HL-60 (cell line): ENCODE data around the gene AGTRAP.

Experiments used
- DNase-seq, 2 experiments: peaks; one replicate each; pipeline ENCODE4 v3.0.0-alpha.2; 2010 to 2020; ENCODE audit warnings: low read depth in 1 of 2, low spot score in 1 of 2
- H3K27ac ChIP-seq: fragments of 250-450 bp; sonication (Bioruptor Pico); replicated peaks from 2 replicates; pipeline ENCODE4 v1.5.1; 2020; ENCODE audit warnings: mild to moderate bottlenecking, moderate library complexity
- H3K27me3 ChIP-seq: fragments of 250-450 bp; sonication (Bioruptor Pico); 2 replicates; pipeline ENCODE4 v1.5.1; 2021; ENCODE audit warnings: mild to moderate bottlenecking, moderate library complexity; ENCODE audit not compliant: insufficient read depth, poor library complexity, severe bottlenecking
- H3K4me3 ChIP-seq: replicated peaks from 2 replicates; pipeline ENCODE4 v1.5.1; 2011; ENCODE audit warnings: mild to moderate bottlenecking, control low read depth, low read length; ENCODE audit not compliant: insufficient read depth
- CTCF ChIP-seq: IDR thresholded peaks from one replicate; pipeline ENCODE4 v1.5.1; 2011; ENCODE audit warnings: low read length, control low read depth, inconsistent platforms; ENCODE audit not compliant: insufficient read depth
- GABPA ChIP-seq: IDR thresholded peaks from 2 replicates; pipeline ENCODE4 v1.6.1; 2012; ENCODE audit warnings: low read depth
- POLR2AphosphoS5 ChIP-seq: IDR thresholded peaks from 2 replicates; pipeline ENCODE4 v1.6.1; 2012; ENCODE audit warnings: low read depth
- REST ChIP-seq: IDR thresholded peaks from 2 replicates; pipeline ENCODE4 v1.6.1; 2012; ENCODE audit warnings: low read depth; ENCODE audit not compliant: insufficient replicate concordance
- SPI1 ChIP-seq: IDR thresholded peaks from 2 replicates; pipeline ENCODE4 v1.6.1; 2012; ENCODE audit warnings: low read depth, mild to moderate bottlenecking, borderline replicate concordance

The AGTRAP gene

GRCh38 chr1:11695861-11696260 is 40.1 kb upstream of the AGTRAP start:
- TF ChIP-seq SPI1 (no peak), GABPA (no peak), REST (no peak), CTCF (no peak), POLR2AphosphoS5 (no peak)
- no peak overlapping the region for H3K4me3 ChIP-seq
- no peak for DNase-seq
- H3K27me3 ChIP-seq: peaks cover 22% of the 10 kb centered on the region
- no peak overlapping the region for H3K27ac ChIP-seq

- no peak overlapping the region for H3K4me3 ChIP-seq
- no peak for DNase-seq
- H3K27ac ChIP-seq: no peak overlapping the region
- H3K27me3 ChIP-seq: peaks cover 13% of the 10 kb centered on the region
- no peak for TF ChIP-seq POLR2AphosphoS5
- no peak for TF ChIP-seq CTCF
- no peak for TF ChIP-seq REST
- TF ChIP-seq GABPA: no peak
Measured at GRCh38 chr1:11697188-11697892, 38.6 kb upstream of the AGTRAP start.

GRCh38 chr1:11697893-11698210 is 38.1 kb upstream of the AGTRAP start:
- TF ChIP-seq POLR2AphosphoS5 (no peak), CTCF (no peak), SPI1 (no peak), GABPA (no peak), REST (no peak)
- DNase-seq: no peak
- no peak overlapping the region for H3K4me3 ChIP-seq
- H3K27ac ChIP-seq: no peak overlapping the region
- peaks cover 8% of the 10 kb centered on the region for H3K27me3 ChIP-seq
